Measurements from ENCODE around the gene CNTD1. TPM values are rescaled to one million over a fixed set of nuclear protein-coding genes. Genes with fewer than 3 reads are reported as not detected.
"Not testable (repeated sequence)": the region's sequence is repeated elsewhere in the genome, so short reads cannot be mapped to it uniquely, and the experiment has no call there.

CNTD1 gene
- total and polyA plus RNA-seq, 2 experiments from 2014 or later, result 0.71 TPM; not detected in 1

GRCh38 chr17:42849451-42850181, 51.0 kb downstream of the CNTD1 start:
- H2AFZ ChIP-seq, result no peak overlapping the region
- peak; percentile 31 for DNase-seq
- H3K4me3 ChIP-seq, result no peak overlapping the region
- TF ChIP-seq EZH2phosphoT487 (IDR thresholded peaks at IDR 0.05; ENCODE audit: insufficient read depth, low read depth), result no peak
- no peak for TF ChIP-seq EZH2 (IDR thresholded peaks at IDR 0.05; ENCODE audit: insufficient read depth, poor library complexity, severe bottlenecking)
- H3K9me2 ChIP-seq (ENCODE audit: insufficient read depth), result no peaks in the 10 kb centered on the region
- H3K4me2 ChIP-seq (ENCODE audit: unreplicated experiment), result no peak overlapping the region
- 54 to 59% methylated on average over 8 of the region's 8 CpGs for WGBS, 2 experiments (ENCODE audit: low coverage in 1 of 2, low lambda C conversion rate in 2 of 2, missing lambda C conversion rate in 2 of 2)
- peaks cover 9% of the 10 kb centered on the region for H3F3A ChIP-seq (ENCODE audit: insufficient read depth)
- H3K27me3 ChIP-seq (replicated peaks; ENCODE audit: insufficient read depth), result 0 out of 2 replicates have a peak, but pooled peaks cover 3% of the 10 kb centered on the region
- no peaks in the 10 kb centered on the region for H3K9me3 ChIP-seq (ENCODE audit: low read depth)
- H3K27ac ChIP-seq, result no peak overlapping the region
- H3K9ac ChIP-seq, result no peak overlapping the region
- no peaks in the 10 kb centered on the region for H3K36me3 ChIP-seq (ENCODE audit: low read depth)
- peaks cover 13% of the 10 kb centered on the region for H3K4me1 ChIP-seq (ENCODE audit: insufficient read depth)
- no peaks in the 10 kb centered on the region for H4K20me1 ChIP-seq (ENCODE audit: insufficient read depth)
- in situ Hi-C loops (cut with MboI), result no loop called here
- H3K79me2 ChIP-seq (ENCODE audit: insufficient read depth), result no peaks in the 10 kb centered on the region

GRCh38 chr17:42850954-42851353, 52.3 kb downstream of the CNTD1 start, which contains the start of gene AOC3:
AOC3 (plus strand) TSS chr17:42851199; CDS start chr17:42851344, 145 bp downstream.
- no peak for DNase-seq
- no peaks in the 10 kb centered on the region for H3K9me2 ChIP-seq (ENCODE audit: insufficient read depth)
- no peak within 1 kb of the TSS for H3K4me3 ChIP-seq
- H3F3A ChIP-seq (ENCODE audit: insufficient read depth), result peaks cover 9% of the 10 kb centered on the region
- H2AFZ ChIP-seq, result no peak within 1 kb of the TSS
- no peak within 1 kb of the TSS for H3K9ac ChIP-seq
- no peaks in the 10 kb centered on the region for H4K20me1 ChIP-seq (ENCODE audit: insufficient read depth)
- no peak within 1 kb of the TSS for H3K27ac ChIP-seq
- no peaks in the 10 kb centered on the region for H3K36me3 ChIP-seq (ENCODE audit: low read depth)
- no peaks in the 10 kb centered on the region for H3K9me3 ChIP-seq (ENCODE audit: low read depth)
- H3K79me2 ChIP-seq (ENCODE audit: insufficient read depth), result no peaks in the 10 kb centered on the region
- H3K4me1 ChIP-seq (ENCODE audit: insufficient read depth), result peaks cover 13% of the 10 kb centered on the region
- TF ChIP-seq EZH2phosphoT487 (IDR thresholded peaks at IDR 0.05; ENCODE audit: insufficient read depth, low read depth) (no peak), EZH2 (IDR thresholded peaks at IDR 0.05; ENCODE audit: insufficient read depth, poor library complexity, severe bottlenecking) (no peak)
- WGBS, 2 experiments (ENCODE audit: low coverage in 1 of 2, low lambda C conversion rate in 2 of 2, missing lambda C conversion rate in 2 of 2), result 52% methylated on average over 5 to 9 of the region's 9 CpGs
- in situ Hi-C loops (cut with MboI), result no loop called here
- no peak within 1 kb of the TSS for H3K4me2 ChIP-seq (ENCODE audit: unreplicated experiment)
- H3K27me3 ChIP-seq (replicated peaks; ENCODE audit: insufficient read depth), result 0 out of 2 replicates have a peak, but pooled peaks cover 3% of the 10 kb centered on the region

GRCh38 chr17:42851371-42852240, 52.9 kb downstream of the CNTD1 start:
- H3F3A ChIP-seq (ENCODE audit: insufficient read depth); H3K27me3 ChIP-seq (replicated peaks; ENCODE audit: insufficient read depth); H3K4me2 ChIP-seq (ENCODE audit: unreplicated experiment); in situ Hi-C loops (cut with MboI); H2AFZ ChIP-seq; H4K20me1 ChIP-seq (ENCODE audit: insufficient read depth); DNase-seq; H3K79me2 ChIP-seq (ENCODE audit: insufficient read depth); H3K4me3 ChIP-seq; H3K9me3 ChIP-seq (ENCODE audit: low read depth); H3K9ac ChIP-seq; H3K9me2 ChIP-seq (ENCODE audit: insufficient read depth); H3K27ac ChIP-seq; H3K4me1 ChIP-seq (ENCODE audit: insufficient read depth); H3K36me3 ChIP-seq (ENCODE audit: low read depth): not testable (repeated sequence)
- 83 to 89% methylated on average over 16 to 22 of the region's 28 CpGs for WGBS, 2 experiments (ENCODE audit: low coverage in 1 of 2, low lambda C conversion rate in 2 of 2, missing lambda C conversion rate in 2 of 2)

GRCh38 chr17:42852351-42852750, 53.7 kb downstream of the CNTD1 start:
- in situ Hi-C loops (cut with MboI), result no loop called here
- no peaks in the 10 kb centered on the region for H3K9me3 ChIP-seq (ENCODE audit: low read depth)

More at GRCh38 chr17:42852351-42852750, 53.7 kb downstream of the CNTD1 start:
- Histone ChIP-seq H3K27me3 (replicated peaks; ENCODE audit: insufficient read depth) (0 out of 2 replicates have a peak, but pooled peaks cover 3% of the 10 kb centered on the region), H4K20me1 (ENCODE audit: insufficient read depth) (no peaks in the 10 kb centered on the region), H3K36me3 (ENCODE audit: low read depth) (no peaks in the 10 kb centered on the region), H3K9me2 (ENCODE audit: insufficient read depth) (no peaks in the 10 kb centered on the region), H3K4me1 (ENCODE audit: insufficient read depth) (no peaks in the 10 kb centered on the region), H3F3A (ENCODE audit: insufficient read depth) (peaks cover under 1% of the 10 kb centered on the region; the same call in 1 of the 2 replicates), H3K4me3 (no peak overlapping the region), H2AFZ (no peak overlapping the region), H3K79me2 (ENCODE audit: insufficient read depth) (no peaks in the 10 kb centered on the region), H3K27ac (no peak overlapping the region), H3K4me2 (ENCODE audit: unreplicated experiment) (no peak overlapping the region), H3K9ac (no peak overlapping the region)
- 91 to 95% methylated on average over 15 of the region's 15 CpGs for WGBS, 2 experiments (ENCODE audit: low coverage in 1 of 2, low lambda C conversion rate in 2 of 2, missing lambda C conversion rate in 2 of 2)
- DNase-seq, result no peak
- TF ChIP-seq EZH2phosphoT487 (IDR thresholded peaks at IDR 0.05; ENCODE audit: insufficient read depth, low read depth) (no peak), EZH2 (IDR thresholded peaks at IDR 0.05; ENCODE audit: insufficient read depth, poor library complexity, severe bottlenecking) (no peak)
